Activated naive CD8-positive, alpha-beta T cell treated with anti-CD3 and anti-CD28 coated beads, Interleukin-2, amount 10 ng/mL, durations not matched to agents 7 days and 5 days (primary cell): ENCODE data around the gene ZNF609. TPM values are rescaled to one million over a fixed set of nuclear protein-coding genes. Genes with fewer than 3 reads are reported as not detected.
"Not testable (repeated sequence)": the region's sequence is repeated elsewhere in the genome, so short reads cannot be mapped to it uniquely, and the experiment has no call there.

Experiments
- ATAC-seq: fragments of 150-1000 bp; cut with Tn5 transposase; one replicate; pipeline ENCODE4 v1.10.0; 2021; ENCODE audit warnings: low read depth, moderate library complexity
- POLR2A ChIA-PET: fragments of 350-600 bp; sonication (Branson Sonifier 250); formaldehyde crosslinking; loops from one replicate; lab custom pipeline; 2021; ENCODE audit warnings: antibody characterized with exemption; lab: Charles Lee
- DNase-seq: peaks from one replicate; pipeline ENCODE4 v3.0.0; 2021
- H3K27ac Mint-ChIP-seq: one replicate; pipeline ENCODE4 v1.8.0; 2022; ENCODE audit warnings: mild to moderate bottlenecking, mixed read lengths
- H3K27me3 Mint-ChIP-seq: one replicate; pipeline ENCODE4 v1.8.0; 2022; ENCODE audit warnings: mild to moderate bottlenecking, moderate library complexity, mixed read lengths
- H3K36me3 Mint-ChIP-seq: one replicate; pipeline ENCODE4 v1.8.0; 2021; ENCODE audit warnings: mild to moderate bottlenecking, mixed read lengths
- H3K4me1 Mint-ChIP-seq: one replicate; pipeline ENCODE4 v1.8.0; 2021; ENCODE audit warnings: mixed read lengths
- H3K4me3 Mint-ChIP-seq: one replicate; pipeline ENCODE4 v1.8.0; 2022; ENCODE audit warnings: mild to moderate bottlenecking, moderate library complexity, mixed read lengths
- H3K9me3 Mint-ChIP-seq: one replicate; pipeline ENCODE4 v1.8.0; 2021; ENCODE audit warnings: mixed read lengths
- total RNA-seq, 2 experiments: library from RNA; stranded (reverse); gene quantifications; one replicate each; pipeline ENCODE4 v1.2.3, GENCODE V29; 2021

Gene ZNF609
- total RNA-seq, 2 experiments from 2014 or later, result 52.2 to 57.2 TPM

GRCh38 chr15:64619880-64620839 lies 159.8 kb downstream of the ZNF609 start:
- peak overlapping the region; percentile 0 for H3K4me3 Mint-ChIP-seq
- H3K4me1 Mint-ChIP-seq, result peaks cover 75% of the 10 kb centered on the region
- peaks cover 9% of the 10 kb centered on the region for H3K36me3 Mint-ChIP-seq
- DNase-seq, result no peak
- no peaks in the 10 kb centered on the region for H3K9me3 Mint-ChIP-seq
- peak overlapping the region; percentile 4 for H3K27ac Mint-ChIP-seq
- POLR2A ChIA-PET, result interaction anchor here (0.7 to 1.3 kb wide), 3 partner anchors 15 to 117 kb away, joined by 3 to 4 read pairs (median 4); no protein-coding TSS in a partner anchor
- no peaks in the 10 kb centered on the region for H3K27me3 Mint-ChIP-seq
- no peak for ATAC-seq

- DNase-seq, result no peak
- H3K27me3 Mint-ChIP-seq, result no peaks in the 10 kb centered on the region
- H3K27ac Mint-ChIP-seq, result no peak overlapping the region
- H3K4me1 Mint-ChIP-seq, result peaks cover 70% of the 10 kb centered on the region
- ATAC-seq, result no peak
- POLR2A ChIA-PET, result interaction anchor here (1.0 kb wide), 2 partner anchors 13 to 25 kb away, joined by 3 to 4 read pairs; no protein-coding TSS in a partner anchor
- no peak overlapping the region for H3K4me3 Mint-ChIP-seq
- no peaks in the 10 kb centered on the region for H3K9me3 Mint-ChIP-seq
- peaks cover 7% of the 10 kb centered on the region for H3K36me3 Mint-ChIP-seq
These were observed 160.7 kb downstream of the ZNF609 start for GRCh38 chr15:64621056-64621455.

- POLR2A ChIA-PET, result interaction anchor here (1.2 to 3.2 kb wide), 5 partner anchors 12 to 235 kb away, joined by 3 to 33 read pairs (median 4); partner anchors contain the start of genes TRIP4 and ZNF609
These were observed 162.3 kb downstream of the ZNF609 start for GRCh38 chr15:64622410-64623260.

GRCh38 chr15:64623347-64623996 lies 163.1 kb downstream of the ZNF609 start:
- H3K4me1 Mint-ChIP-seq, result peaks cover 76% of the 10 kb centered on the region
- POLR2A ChIA-PET, result interaction anchor here (1.2 to 3.2 kb wide), 5 partner anchors 11 to 236 kb away, joined by 3 to 33 read pairs (median 4); partner anchors contain the start of genes TRIP4 and ZNF609
- peak overlapping the region; percentile 99 for H3K27ac Mint-ChIP-seq
- H3K36me3 Mint-ChIP-seq, result peaks cover 9% of the 10 kb centered on the region
- H3K27me3 Mint-ChIP-seq, result no peaks in the 10 kb centered on the region
- peak; percentile 3 for ATAC-seq
- DNase-seq, result no peak
- no peaks in the 10 kb centered on the region for H3K9me3 Mint-ChIP-seq
- H3K4me3 Mint-ChIP-seq, result peak overlapping the region; percentile 78

More at GRCh38 chr15:64622410-64623260, 162.3 kb downstream of the ZNF609 start:
- Mint-ChIP-seq H3K36me3 (peaks cover 9% of the 10 kb centered on the region), H3K9me3 (no peaks in the 10 kb centered on the region), H3K4me1 (peaks cover 79% of the 10 kb centered on the region), H3K27me3 (no peaks in the 10 kb centered on the region), H3K4me3 (peak overlapping the region; percentile 78), H3K27ac (peak overlapping the region; percentile 99)
- DNase-seq (peak; percentile 71), ATAC-seq (peak; percentile 73)

GRCh38 chr15:64624242-64624641 lies 163.9 kb downstream of the ZNF609 start:
- no peaks in the 10 kb centered on the region for H3K9me3 Mint-ChIP-seq
- DNase-seq (no peak), ATAC-seq (peak; percentile 54)
- no peaks in the 10 kb centered on the region for H3K27me3 Mint-ChIP-seq
- POLR2A ChIA-PET, result interaction anchor here (3.2 kb wide), 1 partner anchor 11 kb away, joined by 33 read pairs; no protein-coding TSS in a partner anchor
- peak overlapping the region; percentile 78 for H3K4me3 Mint-ChIP-seq
- peaks cover 13% of the 10 kb centered on the region for H3K36me3 Mint-ChIP-seq
- peak overlapping the region; percentile 99 for H3K27ac Mint-ChIP-seq
- peaks cover 74% of the 10 kb centered on the region for H3K4me1 Mint-ChIP-seq

- Mint-ChIP-seq H3K4me3 (no peak overlapping the region), H3K9me3 (no peaks in the 10 kb centered on the region), H3K27ac (no peak overlapping the region), H3K27me3 (no peaks in the 10 kb centered on the region), H3K4me1 (peaks cover 50% of the 10 kb centered on the region), H3K36me3 (peaks cover 22% of the 10 kb centered on the region)
- DNase-seq (no peak), ATAC-seq (no peak)
- POLR2A ChIA-PET, result no interaction called here
These were observed 168.7 kb downstream of the ZNF609 start for GRCh38 chr15:64629063-64629462.

GRCh38 chr15:64630396-64631107 lies 170.2 kb downstream of the ZNF609 start:
- Mint-ChIP-seq H3K36me3 (peaks cover 18% of the 10 kb centered on the region), H3K9me3 (no peaks in the 10 kb centered on the region), H3K27me3 (no peaks in the 10 kb centered on the region), H3K27ac (no peak overlapping the region), H3K4me1 (peaks cover 51% of the 10 kb centered on the region), H3K4me3 (no peak overlapping the region)
- POLR2A ChIA-PET, result no interaction called here
- ATAC-seq (no peak), DNase-seq (no peak)

GRCh38 chr15:64632639-64633038 lies 172.3 kb downstream of the ZNF609 start:
- not testable (repeated sequence) for DNase-seq, H3K9me3 Mint-ChIP-seq, H3K4me3 Mint-ChIP-seq, ATAC-seq, H3K27me3 Mint-ChIP-seq
- H3K36me3 Mint-ChIP-seq, result peaks cover 26% of the 10 kb centered on the region
- H3K4me1 Mint-ChIP-seq, result peaks cover 51% of the 10 kb centered on the region
- peak overlapping the region; percentile 54 for H3K27ac Mint-ChIP-seq
- POLR2A ChIA-PET, result interaction anchor here (0.7 kb wide), 1 partner anchor 245 kb away, joined by 3 read pairs; the partner anchor contains the start of gene TRIP4

- Mint-ChIP-seq H3K4me3 (peak overlapping the region; percentile 33), H3K9me3 (peaks cover 7% of the 10 kb centered on the region), H3K27me3 (no peaks in the 10 kb centered on the region), H3K36me3 (peaks cover 30% of the 10 kb centered on the region), H3K4me1 (peaks cover 52% of the 10 kb centered on the region), H3K27ac (peak overlapping the region; percentile 79)
- POLR2A ChIA-PET, result interaction anchor here (0.6 to 3.7 kb wide), 6 partner anchors 10 to 189 kb away, joined by 3 to 33 read pairs (median 5); no protein-coding TSS in a partner anchor
- ATAC-seq (no peak), DNase-seq (no peak)
These were observed 173.0 kb downstream of the ZNF609 start for GRCh38 chr15:64633332-64633731.

- H3K4me1 Mint-ChIP-seq, result peaks cover 50% of the 10 kb centered on the region
- H3K36me3 Mint-ChIP-seq, result peaks cover 28% of the 10 kb centered on the region
- DNase-seq (peak; percentile 44), ATAC-seq (peak; percentile 83)
- H3K27me3 Mint-ChIP-seq, result no peaks in the 10 kb centered on the region
- POLR2A ChIA-PET, result interaction anchor here (0.5 to 3.7 kb wide), 19 partner anchors 10 to 471 kb away, joined by 3 to 33 read pairs (median 4); partner anchors contain the start of genes PPIB and TRIP4
- H3K4me3 Mint-ChIP-seq, result peak overlapping the region; percentile 62
- peak overlapping the region; percentile 80 for H3K27ac Mint-ChIP-seq
- H3K9me3 Mint-ChIP-seq, result peaks cover 7% of the 10 kb centered on the region
These were observed 173.6 kb downstream of the ZNF609 start for GRCh38 chr15:64634027-64634426.

- ATAC-seq, result peak; percentile 61
These were observed 174.5 kb downstream of the ZNF609 start for GRCh38 chr15:64634576-64635498.

More at GRCh38 chr15:64634576-64635498, 174.5 kb downstream of the ZNF609 start:
- Mint-ChIP-seq H3K9me3 (peaks cover 7% of the 10 kb centered on the region), H3K4me1 (peaks cover 52% of the 10 kb centered on the region), H3K36me3 (peaks cover 29% of the 10 kb centered on the region), H3K4me3 (peak overlapping the region; percentile 62), H3K27ac (peak overlapping the region; percentile 80), H3K27me3 (no peaks in the 10 kb centered on the region)
- peak; percentile 55 for DNase-seq
- POLR2A ChIA-PET, result interaction anchor here (0.5 to 3.7 kb wide), 21 partner anchors 9 to 472 kb away, joined by 3 to 33 read pairs (median 4); partner anchors contain the start of genes PPIB and TRIP4
